Chondrocyte (in vitro differentiated cells): ENCODE results near the gene FEM1B. TPM values are rescaled to one million over a fixed set of nuclear protein-coding genes. Genes with fewer than 3 reads are reported as not detected.
"Not testable (repeated sequence)": the region's sequence is repeated elsewhere in the genome, so short reads cannot be mapped to it uniquely, and the experiment has no call there.

Experiments
- DNase-seq: peaks from one replicate; pipeline ENCODE4 v3.0.0; 2021; ENCODE audit warnings: mixed read lengths, low spot score
- H3K27ac Mint-ChIP-seq: one replicate; pipeline ENCODE4 v1.8.0; 2021; ENCODE audit warnings: mild to moderate bottlenecking, moderate library complexity, mixed read lengths; ENCODE audit not compliant: unreplicated experiment
- H3K27me3 Mint-ChIP-seq: 2 replicates; pipeline ENCODE4 v1.8.0; 2021; ENCODE audit warnings: low read depth, mixed read lengths
- H3K36me3 Mint-ChIP-seq: 2 replicates; pipeline ENCODE4 v1.8.0; 2021; ENCODE audit warnings: low read depth, mixed read lengths
- H3K4me1 Mint-ChIP-seq: 2 replicates; pipeline ENCODE4 v1.8.0; 2021; ENCODE audit warnings: low read depth, mild to moderate bottlenecking, mixed read lengths
- H3K4me3 Mint-ChIP-seq: one replicate; pipeline ENCODE4 v1.8.0; 2021; ENCODE audit warnings: mild to moderate bottlenecking, moderate library complexity, mixed read lengths; ENCODE audit not compliant: unreplicated experiment
- H3K9me3 Mint-ChIP-seq: 2 replicates; pipeline ENCODE4 v1.8.0; 2021; ENCODE audit warnings: low read depth, mixed read lengths
- total RNA-seq: library from RNA; stranded (reverse); gene quantifications from 3 replicates; pipeline ENCODE4 v1.2.1, GENCODE V29; 2021
- TF ChIP-seq, protein P1 (sequence below): fragments of 200-600 bp; sonication (generic); IDR thresholded peaks from 2 replicates; pipeline ENCODE4 v1.5.0; 2021; ENCODE audit warnings: antibody characterized with exemption, mild to moderate bottlenecking, moderate library complexity

FEM1B gene
- total RNA-seq, 1 donor from 2014 or later, result 52.7 TPM

DNA sequence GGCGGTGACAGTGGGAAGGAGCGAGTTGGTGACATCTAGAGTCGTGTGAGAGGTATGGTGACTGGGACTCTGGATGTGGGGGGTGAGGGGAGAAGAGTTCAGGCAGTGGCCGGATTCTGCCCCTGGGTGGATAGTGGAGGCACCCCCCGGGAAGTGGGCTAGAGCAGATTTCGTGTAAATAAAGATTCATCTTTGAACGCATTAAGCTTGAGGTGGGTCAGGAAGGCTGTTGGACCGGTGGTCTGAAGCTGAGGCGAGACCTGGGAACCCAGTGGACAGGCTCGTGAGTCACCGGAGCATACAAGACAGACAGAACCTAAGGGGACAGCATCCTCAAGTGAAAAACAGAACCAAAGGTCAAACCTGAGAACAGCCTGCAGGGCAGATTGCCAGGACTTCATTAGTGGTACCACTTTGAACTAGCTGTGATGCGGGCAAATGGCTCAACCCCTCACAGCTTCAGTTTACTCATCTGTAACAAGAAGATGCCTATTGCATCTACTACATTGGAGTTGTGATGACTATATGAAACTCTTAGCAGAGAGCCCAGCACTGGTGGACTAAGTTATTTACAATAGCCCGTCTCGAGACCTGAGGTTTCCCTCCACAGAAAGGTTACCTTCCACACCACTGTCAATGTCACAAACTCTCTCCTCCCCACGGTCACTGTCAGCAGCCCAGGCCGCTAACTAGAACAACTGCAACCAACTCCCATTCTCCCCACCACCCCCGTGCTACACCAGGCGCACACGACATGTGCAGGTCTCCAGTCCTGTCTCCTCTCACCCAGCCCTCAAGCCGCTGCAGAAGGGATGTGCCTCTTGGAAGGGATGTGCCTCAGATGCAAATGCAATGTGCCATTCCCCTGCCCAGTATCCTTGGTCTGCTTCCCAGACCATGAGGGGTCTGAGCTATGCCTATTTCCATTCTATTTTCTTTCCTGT lies 47.1 kb upstream of the FEM1B start:
- TF ChIP-seq, protein P1, sequence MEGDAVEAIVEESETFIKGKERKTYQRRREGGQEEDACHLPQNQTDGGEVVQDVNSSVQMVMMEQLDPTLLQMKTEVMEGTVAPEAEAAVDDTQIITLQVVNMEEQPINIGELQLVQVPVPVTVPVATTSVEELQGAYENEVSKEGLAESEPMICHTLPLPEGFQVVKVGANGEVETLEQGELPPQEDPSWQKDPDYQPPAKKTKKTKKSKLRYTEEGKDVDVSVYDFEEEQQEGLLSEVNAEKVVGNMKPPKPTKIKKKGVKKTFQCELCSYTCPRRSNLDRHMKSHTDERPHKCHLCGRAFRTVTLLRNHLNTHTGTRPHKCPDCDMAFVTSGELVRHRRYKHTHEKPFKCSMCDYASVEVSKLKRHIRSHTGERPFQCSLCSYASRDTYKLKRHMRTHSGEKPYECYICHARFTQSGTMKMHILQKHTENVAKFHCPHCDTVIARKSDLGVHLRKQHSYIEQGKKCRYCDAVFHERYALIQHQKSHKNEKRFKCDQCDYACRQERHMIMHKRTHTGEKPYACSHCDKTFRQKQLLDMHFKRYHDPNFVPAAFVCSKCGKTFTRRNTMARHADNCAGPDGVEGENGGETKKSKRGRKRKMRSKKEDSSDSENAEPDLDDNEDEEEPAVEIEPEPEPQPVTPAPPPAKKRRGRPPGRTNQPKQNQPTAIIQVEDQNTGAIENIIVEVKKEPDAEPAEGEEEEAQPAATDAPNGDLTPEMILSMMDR, result peak; percentile 44
- H3K4me1 Mint-ChIP-seq, result peaks cover 23% of the 10 kb centered on the region
- no peaks in the 10 kb centered on the region for H3K36me3 Mint-ChIP-seq
- H3K27ac Mint-ChIP-seq, result peak overlapping the region; percentile 76
- no peaks in the 10 kb centered on the region for H3K27me3 Mint-ChIP-seq
- H3K4me3 Mint-ChIP-seq, result peak overlapping the region; percentile 76
- peak; percentile 75 for DNase-seq
- no peaks in the 10 kb centered on the region for H3K9me3 Mint-ChIP-seq

- H3K4me3 Mint-ChIP-seq, result no peak overlapping the region
- TF ChIP-seq, protein P1, result no peak
- H3K36me3 Mint-ChIP-seq, result no peaks in the 10 kb centered on the region
- H3K4me1 Mint-ChIP-seq, result peaks cover 23% of the 10 kb centered on the region
- H3K9me3 Mint-ChIP-seq, result no peaks in the 10 kb centered on the region
- H3K27ac Mint-ChIP-seq, result peak overlapping the region; percentile 12
- DNase-seq, result peak; percentile 38
- H3K27me3 Mint-ChIP-seq, result no peaks in the 10 kb centered on the region
Observed at GRCh38 chr15:68231102-68231818, 46.3 kb upstream of the FEM1B start.

DNA sequence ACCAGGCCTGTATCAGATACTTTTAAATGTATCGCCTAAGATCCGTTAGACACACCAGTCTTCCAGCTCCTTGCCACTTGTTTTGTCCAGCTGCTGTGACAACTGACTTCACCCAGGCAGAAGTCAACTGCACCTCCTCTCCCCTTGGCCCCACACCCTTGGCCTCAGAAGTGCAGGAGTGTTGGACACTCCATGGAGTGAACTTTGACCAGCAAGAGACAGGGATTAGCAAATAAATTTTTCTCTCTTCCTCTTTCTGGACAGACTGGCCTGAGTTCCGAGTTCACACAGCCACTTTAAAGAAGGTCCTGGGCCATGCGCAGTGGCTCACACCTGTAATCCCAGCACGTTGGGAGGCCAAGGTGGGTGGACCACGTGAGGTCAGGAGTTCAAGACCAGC lies 45.1 kb upstream of the FEM1B start:
- Mint-ChIP-seq H3K9me3 (no peaks in the 10 kb centered on the region), H3K4me3 (no peak overlapping the region), H3K36me3 (no peaks in the 10 kb centered on the region), H3K27ac (no peak overlapping the region), H3K27me3 (no peaks in the 10 kb centered on the region), H3K4me1 (peaks cover 20% of the 10 kb centered on the region)
- DNase-seq, result no peak
- TF ChIP-seq, protein P1, result no peak

GRCh38 chr15:68232937-68233336 lies 44.6 kb upstream of the FEM1B start:
- peak; percentile 47 for DNase-seq
- Mint-ChIP-seq H3K4me3 (no peak overlapping the region), H3K27me3 (no peaks in the 10 kb centered on the region), H3K36me3 (no peaks in the 10 kb centered on the region), H3K4me1 (peaks cover 15% of the 10 kb centered on the region), H3K9me3 (no peaks in the 10 kb centered on the region), H3K27ac (no peak overlapping the region)
- TF ChIP-seq, protein P1, result no peak

GRCh38 chr15:68234060-68234459 lies 43.5 kb upstream of the FEM1B start:
- H3K27me3 Mint-ChIP-seq, result no peaks in the 10 kb centered on the region
- H3K4me3 Mint-ChIP-seq, result no peak overlapping the region
- peaks cover 6% of the 10 kb centered on the region for H3K4me1 Mint-ChIP-seq
- H3K36me3 Mint-ChIP-seq, result no peaks in the 10 kb centered on the region
- H3K9me3 Mint-ChIP-seq, result peaks cover 4% of the 10 kb centered on the region
- TF ChIP-seq, protein P1, result no peak
- DNase-seq, result no peak
- H3K27ac Mint-ChIP-seq, result no peak overlapping the region

DNA sequence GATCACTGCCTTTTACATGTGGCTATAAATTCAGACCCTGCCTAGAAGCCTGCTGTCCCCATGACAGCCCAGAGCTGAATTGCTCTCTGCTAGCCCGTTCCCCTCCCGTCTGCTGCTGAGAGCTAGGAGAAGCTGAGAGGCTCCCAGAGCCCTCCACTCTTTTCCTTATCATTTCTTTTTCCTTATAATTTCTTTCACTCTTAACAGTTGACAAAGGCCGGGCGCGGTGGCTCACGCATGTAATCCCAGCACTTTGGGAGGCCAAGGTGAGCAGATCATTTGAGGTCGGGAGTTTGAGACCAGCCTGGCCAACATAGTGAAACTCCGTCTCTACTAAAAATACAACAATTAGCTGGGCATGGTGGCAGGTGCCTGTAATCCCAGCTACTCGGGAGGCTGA lies 43.0 kb upstream of the FEM1B start:
- H3K36me3 Mint-ChIP-seq, H3K27me3 Mint-ChIP-seq, DNase-seq, H3K9me3 Mint-ChIP-seq, H3K4me1 Mint-ChIP-seq, H3K27ac Mint-ChIP-seq, H3K4me3 Mint-ChIP-seq: not testable (repeated sequence)
